Suprapubic skin (tissue), 4 donors: ENCODE data around the gene RPL36AL.

Source experiments
- EP300 ChIP-seq: sonication (generic); formaldehyde crosslinking; IDR thresholded peaks from one replicate; pipeline ENCODE4 v1.6.1; 2017; ENCODE audit warnings: antibody characterized with exemption
- POLR2A ChIP-seq, 2 donors: fragments of 450-650 bp; IDR thresholded peaks; one replicate each; pipeline ENCODE4 v1.6.1; 2017; ENCODE audit warnings: antibody characterized with exemption in 2 of 2, mild to moderate bottlenecking in 2 of 2, moderate library complexity in 2 of 2
- POLR2AphosphoS5 ChIP-seq, 3 donors: sonication (generic); formaldehyde crosslinking; IDR thresholded peaks; one replicate each; pipeline ENCODE4 v1.6.1; 2017; ENCODE audit warnings: antibody characterized with exemption in 3 of 3
- TF ChIP-seq, protein P1 (sequence below), 2 donors: fragments of 200-600 bp in 1 of 2; fragments of 450-650 bp in 1 of 2; sonication (generic) in 1 of 2; IDR thresholded peaks; one replicate each; pipeline ENCODE4 v1.5.1; 2016 to 2019; ENCODE audit warnings: antibody characterized with exemption in 2 of 2, mild to moderate bottlenecking in 1 of 2, moderate library complexity in 1 of 2

DNA sequence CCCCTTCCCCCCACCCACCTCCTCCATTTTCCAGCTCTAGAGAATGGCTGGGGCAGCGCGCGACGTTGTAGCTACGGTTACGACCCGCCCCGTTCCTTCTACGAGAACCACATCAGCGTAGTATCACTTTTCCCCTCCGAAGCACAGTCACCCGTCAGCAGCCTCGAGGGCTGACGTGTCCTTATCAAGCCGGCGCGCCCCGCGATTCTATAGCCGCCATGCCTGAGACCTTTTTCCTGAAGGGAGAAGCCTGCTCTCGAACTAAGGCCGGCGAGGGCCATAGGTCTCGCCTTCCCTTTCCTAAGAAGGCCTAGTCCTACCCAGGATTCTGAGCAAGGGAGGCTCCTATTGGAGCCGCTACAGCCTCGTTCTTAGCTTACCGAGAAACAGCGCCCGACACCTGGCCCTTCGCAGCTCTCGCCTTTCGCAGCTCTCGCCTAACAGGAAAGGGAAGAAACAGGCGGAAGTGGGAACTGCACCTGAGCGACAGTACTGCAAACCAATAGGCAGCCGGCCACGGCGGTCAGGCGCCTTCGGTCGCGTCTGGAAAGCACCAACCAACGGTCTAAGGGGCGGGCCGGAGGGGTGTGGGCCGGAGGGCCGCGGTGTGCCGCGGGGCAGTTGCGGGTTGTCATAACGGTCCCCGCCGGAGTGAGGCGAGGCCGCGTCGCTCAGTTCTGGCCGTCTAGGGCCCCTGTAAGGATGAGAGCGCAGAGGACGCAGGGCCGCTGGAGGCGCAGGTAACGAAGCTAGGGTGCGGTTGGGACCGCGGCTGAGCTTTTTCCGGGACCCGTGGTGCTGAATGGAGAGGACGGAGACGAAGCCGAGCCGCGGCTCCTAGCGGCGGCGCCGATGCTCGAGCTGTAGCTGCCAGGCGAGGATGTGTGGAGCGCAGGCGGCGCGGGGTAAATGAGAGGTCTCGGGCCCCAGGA, at the start of gene RPL36AL, which contains the start of gene MGAT2:
- TF ChIP-seq POLR2AphosphoS5 (IDR thresholded peaks at IDR 0.05) (peak; percentile 79 to 87 (median 81)), POLR2A (IDR thresholded peaks at IDR 0.05) (peak; percentile 95 to 97), EP300 (no peak)
- TF ChIP-seq, protein P1, sequence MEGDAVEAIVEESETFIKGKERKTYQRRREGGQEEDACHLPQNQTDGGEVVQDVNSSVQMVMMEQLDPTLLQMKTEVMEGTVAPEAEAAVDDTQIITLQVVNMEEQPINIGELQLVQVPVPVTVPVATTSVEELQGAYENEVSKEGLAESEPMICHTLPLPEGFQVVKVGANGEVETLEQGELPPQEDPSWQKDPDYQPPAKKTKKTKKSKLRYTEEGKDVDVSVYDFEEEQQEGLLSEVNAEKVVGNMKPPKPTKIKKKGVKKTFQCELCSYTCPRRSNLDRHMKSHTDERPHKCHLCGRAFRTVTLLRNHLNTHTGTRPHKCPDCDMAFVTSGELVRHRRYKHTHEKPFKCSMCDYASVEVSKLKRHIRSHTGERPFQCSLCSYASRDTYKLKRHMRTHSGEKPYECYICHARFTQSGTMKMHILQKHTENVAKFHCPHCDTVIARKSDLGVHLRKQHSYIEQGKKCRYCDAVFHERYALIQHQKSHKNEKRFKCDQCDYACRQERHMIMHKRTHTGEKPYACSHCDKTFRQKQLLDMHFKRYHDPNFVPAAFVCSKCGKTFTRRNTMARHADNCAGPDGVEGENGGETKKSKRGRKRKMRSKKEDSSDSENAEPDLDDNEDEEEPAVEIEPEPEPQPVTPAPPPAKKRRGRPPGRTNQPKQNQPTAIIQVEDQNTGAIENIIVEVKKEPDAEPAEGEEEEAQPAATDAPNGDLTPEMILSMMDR (IDR thresholded peaks at IDR 0.05), result peak in 1 of 2 donors; percentile 16
